Sigmoid colon (tissue), 7 donors: ENCODE data around the gene SERPINF2. TPM values are rescaled to one million over a fixed set of nuclear protein-coding genes. Genes with fewer than 3 reads are reported as not detected.

ENCODE experiments used
- DNase-seq: peaks from one replicate; pipeline ENCODE4 v3.0.0-alpha.2; 2019
- H3K27ac ChIP-seq, 4 donors: fragments of 200-600 bp; sonication (generic); one replicate each; pipeline ENCODE4 v1.5.1; 2016 to 2019; ENCODE audit warnings: mild to moderate bottlenecking in 1 of 4
- H3K27me3 ChIP-seq, 3 donors: fragments of 200-600 bp; sonication (generic); one replicate each; pipeline ENCODE4 v1.5.1; 2019; ENCODE audit warnings: mild to moderate bottlenecking in 1 of 3
- H3K36me3 ChIP-seq, 4 donors: fragments of 200-600 bp; sonication (generic); one replicate each; pipeline ENCODE4 v1.5.1; 2016 to 2019
- H3K4me1 ChIP-seq, 4 donors: fragments of 200-600 bp; sonication (generic); one replicate each; pipeline ENCODE4 v1.5.1; 2017 to 2019
- H3K4me3 ChIP-seq, 4 donors: fragments of 200-600 bp; sonication (generic); one replicate each; pipeline ENCODE4 v1.5.1; 2017 to 2019; ENCODE audit warnings: mild to moderate bottlenecking in 2 of 4, moderate library complexity in 1 of 4
- H3K9me3 ChIP-seq, 4 donors: fragments of 200-600 bp in 3 of 4; sonication (generic) in 3 of 4; one replicate each; pipeline versions ENCODE4 v1.5.1 to v1.6.1; 2013 to 2019
- CTCF ChIP-seq, 4 experiments: fragments of 450-650 bp in 3 of 4; fragments of 200-600 bp in 1 of 4; IDR thresholded peaks; one replicate each; pipeline ENCODE4 v1.5.1; 2016 to 2019; ENCODE audit warnings: antibody characterized with exemption in 4 of 4, mild to moderate bottlenecking in 3 of 4, moderate library complexity in 2 of 4
- EP300 ChIP-seq, 4 donors: sonication (generic); formaldehyde crosslinking; IDR thresholded peaks; one replicate each; pipeline ENCODE4 v1.6.1; 2017; ENCODE audit warnings: antibody characterized with exemption in 4 of 4
- POLR2A ChIP-seq, 2 donors: fragments of 450-650 bp; IDR thresholded peaks; one replicate each; pipeline ENCODE4 v1.6.1; 2016; ENCODE audit warnings: antibody characterized with exemption in 2 of 2, mild to moderate bottlenecking in 2 of 2, moderate library complexity in 2 of 2
- POLR2AphosphoS5 ChIP-seq, 4 donors: sonication (generic); formaldehyde crosslinking; IDR thresholded peaks; one replicate each; pipeline ENCODE4 v1.6.1; 2017; ENCODE audit warnings: antibody characterized with exemption in 4 of 4
- WGBS, 2 donors: extraction: QIAGEN DNeasy Blood & Tissue Kit; methylation state at CpG; one replicate each; pipeline ENCODE4 v1.1.7; 2013; 5-methylcytosine and 5-hydroxymethylcytosine counted together
- intact Hi-C: fragments of 100-400 bp; cut with DNase I; formaldehyde crosslinking; loops from one replicate; pipeline ENCODE4 v1.15.1; 2023
- polyA plus RNA-seq, 3 donors: library from polyadenylated mRNA; stranded (reverse); fragments of 200-250 nt; gene quantifications; one replicate each; pipeline ENCODE4 v1.2.3, GENCODE V29; 2013
- total RNA-seq, 4 donors: library from RNA; depleted of rRNA; stranded (reverse); fragments of >200 nt; gene quantifications; one replicate each; pipeline ENCODE4 v1.1.0, GENCODE V29; 2016
- donor health status: healthy with polysubstance abuse.
- donor health status: Bipolar disorder and iron deficiency.
- donor health status: healthy.

SERPINF2 gene
- total and polyA plus RNA-seq, 7 donors, result 0.69 to 12.9 (median 3.8) TPM

- Histone ChIP-seq H3K27ac (peak overlapping the region; percentile 76 to 85 (median 83)), H3K4me1 (peaks cover 0 to 53% (median 32%) of the 10 kb centered on the region in 4 donors), H3K9me3 (no peaks in the 10 kb centered on the region), H3K36me3 (peaks cover 5 to 54% (median 29%) of the 10 kb centered on the region in 4 donors), H3K4me3 (peak overlapping the region in 3 of 4 donors; percentile 10 to 13 (median 13)), H3K27me3 (no peaks in the 10 kb centered on the region)
- 78 to 80% methylated on average over 15 of the region's 15 CpGs for WGBS, 2 donors
- TF ChIP-seq CTCF (IDR thresholded peaks at IDR 0.05), result no peak
- no peak for DNase-seq
- intact Hi-C loops, result no loop called here
Observed at GRCh38 chr17:1729966-1730325, 12.7 kb upstream of the SERPINF2 start.

- Histone ChIP-seq H3K4me3 (peak overlapping the region in 3 of 4 donors; percentile 10 to 13 (median 13)), H3K9me3 (no peaks in the 10 kb centered on the region), H3K27ac (peak overlapping the region; percentile 76 to 85 (median 83)), H3K27me3 (no peaks in the 10 kb centered on the region), H3K36me3 (peaks cover 5 to 60% (median 29%) of the 10 kb centered on the region in 4 donors), H3K4me1 (peaks cover 0 to 48% (median 26%) of the 10 kb centered on the region in 4 donors)
- intact Hi-C loops, result no loop called here
- TF ChIP-seq POLR2A (IDR thresholded peaks at IDR 0.05) (no peak), POLR2AphosphoS5 (IDR thresholded peaks at IDR 0.05) (peak; percentile 46 to 77 (median 66)), CTCF (IDR thresholded peaks at IDR 0.05) (no peak)
- WGBS, 2 donors, result 84 to 86% methylated on average over 40 of the region's 40 CpGs
- DNase-seq, result peak; percentile 95
Observed at GRCh38 chr17:1730326-1731193, 12.1 kb upstream of the SERPINF2 start.

- H3K4me3 ChIP-seq, result no peak overlapping the region
- TF ChIP-seq CTCF (IDR thresholded peaks at IDR 0.05), result no peak
- peak overlapping the region; percentile 76 to 85 (median 83) for H3K27ac ChIP-seq
- intact Hi-C loops, result no loop called here
- H3K36me3 ChIP-seq, result peaks cover 5 to 64% (median 29%) of the 10 kb centered on the region in 4 donors
- WGBS, 2 donors, result 85 to 91% methylated on average over 10 of the region's 10 CpGs
- no peaks in the 10 kb centered on the region for H3K27me3 ChIP-seq
- DNase-seq, result no peak
- H3K4me1 ChIP-seq, result peaks cover 0 to 48% (median 26%) of the 10 kb centered on the region in 4 donors
- H3K9me3 ChIP-seq, result no peaks in the 10 kb centered on the region
Observed at GRCh38 chr17:1731194-1731506, 11.5 kb upstream of the SERPINF2 start.

GRCh38 chr17:1732241-1732832 is 10.3 kb upstream of the SERPINF2 start:
- peaks cover 12 to 63% (median 30%) of the 10 kb centered on the region in 4 donors for H3K36me3 ChIP-seq
- DNase-seq, result no peak
- peak overlapping the region in 1 of 4 donors; percentile 85 for H3K27ac ChIP-seq
- H3K4me1 ChIP-seq, result peaks cover 0 to 45% (median 30%) of the 10 kb centered on the region in 4 donors
- no peaks in the 10 kb centered on the region for H3K9me3 ChIP-seq
- intact Hi-C loops, result no loop called here
- no peaks in the 10 kb centered on the region for H3K27me3 ChIP-seq
- no peak overlapping the region for H3K4me3 ChIP-seq
- TF ChIP-seq POLR2AphosphoS5 (IDR thresholded peaks at IDR 0.05), result no peak
- TF ChIP-seq POLR2A (IDR thresholded peaks at IDR 0.05), result no peak
- TF ChIP-seq EP300 (IDR thresholded peaks at IDR 0.05), result no peak
- no peak for TF ChIP-seq CTCF (IDR thresholded peaks at IDR 0.05)
- 90 to 95% methylated on average over 22 of the region's 22 CpGs for WGBS, 2 donors
